Activated CD4-positive, alpha-beta T cell treated with anti-CD3 and anti-CD28 coated beads, Interleukin-2, Interleukin-6, amounts not matched to agents 100 ng/mL and 50 ng/mL, durations not matched to agents 16 hours and 8 hours (primary cell): ENCODE data around the gene ZNF281.
"Not testable (repeated sequence)": the region's sequence is repeated elsewhere in the genome, so short reads cannot be mapped to it uniquely, and the experiment has no call there.

Experiments used
- DNase-seq: peaks from one replicate; pipeline ENCODE4 v3.0.0-alpha.2; 2020

The ZNF281 gene

DNA sequence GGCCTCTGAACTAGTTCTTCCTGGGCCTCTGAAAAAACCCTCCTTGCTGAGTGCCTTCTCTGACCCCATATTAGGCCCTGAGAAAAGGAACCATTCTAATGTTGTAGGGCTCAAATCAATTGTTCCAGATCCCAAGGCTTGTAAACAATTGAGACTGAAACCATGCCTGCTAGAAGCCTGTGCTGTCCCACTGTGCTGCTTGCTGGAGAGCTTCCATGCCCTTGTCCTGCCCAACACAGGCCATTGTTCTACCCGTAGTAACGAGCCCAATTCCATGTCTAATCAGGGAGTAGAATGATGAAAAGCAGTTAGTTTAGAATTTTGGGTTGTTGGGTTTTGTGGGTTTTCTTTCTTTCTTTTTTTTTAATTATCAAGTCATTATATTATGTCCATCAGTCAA lies 47.4 kb downstream of the ZNF281 start:
- DNase-seq, result no peak

DNA sequence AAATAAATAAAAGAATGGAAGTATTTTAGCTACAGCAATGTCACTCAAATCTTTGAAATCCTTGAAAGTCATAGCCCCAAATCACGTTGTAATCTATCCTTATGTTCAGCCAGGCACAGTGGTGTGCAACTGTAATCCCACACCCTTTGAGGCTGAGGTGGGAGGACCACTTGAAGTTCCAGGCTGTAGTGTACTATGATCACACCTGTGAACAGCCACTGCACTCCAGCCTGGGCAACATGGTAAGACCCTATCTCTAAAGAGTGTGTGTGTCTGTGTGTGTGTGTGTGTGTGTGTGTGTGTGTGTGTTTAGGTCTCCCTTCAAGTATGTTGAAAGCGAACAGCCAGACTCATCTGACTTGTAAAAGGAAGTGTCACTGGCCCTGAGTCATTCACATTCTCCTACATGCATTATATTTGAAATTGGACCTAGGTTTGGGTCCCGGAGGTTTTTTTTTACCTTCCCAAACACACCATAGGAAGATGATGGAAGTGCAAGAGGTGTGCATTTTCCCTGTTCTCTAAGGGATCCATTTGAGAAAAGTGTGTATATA lies 50.1 kb downstream of the ZNF281 start:
- no peak for DNase-seq

DNA sequence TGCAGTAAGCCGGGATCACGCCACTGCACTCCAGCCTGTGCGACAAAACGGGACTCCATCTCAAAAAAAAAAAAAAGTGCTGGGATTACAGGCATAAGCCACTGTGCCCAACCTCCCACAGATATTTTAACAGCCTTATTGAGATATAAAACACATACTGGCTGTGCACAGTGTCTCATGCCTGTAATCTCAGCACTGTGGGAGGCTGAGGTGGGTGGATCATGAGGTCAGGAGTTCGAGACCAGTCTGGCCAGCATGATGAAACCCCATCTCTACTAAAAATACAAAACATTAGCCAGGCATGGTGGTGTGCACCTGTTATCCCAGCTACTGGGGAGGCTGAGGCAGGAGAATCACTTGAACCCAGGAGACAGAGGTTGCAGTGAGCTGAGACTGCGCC lies 51.9 kb downstream of the ZNF281 start:
- not testable (repeated sequence) for DNase-seq

DNA sequence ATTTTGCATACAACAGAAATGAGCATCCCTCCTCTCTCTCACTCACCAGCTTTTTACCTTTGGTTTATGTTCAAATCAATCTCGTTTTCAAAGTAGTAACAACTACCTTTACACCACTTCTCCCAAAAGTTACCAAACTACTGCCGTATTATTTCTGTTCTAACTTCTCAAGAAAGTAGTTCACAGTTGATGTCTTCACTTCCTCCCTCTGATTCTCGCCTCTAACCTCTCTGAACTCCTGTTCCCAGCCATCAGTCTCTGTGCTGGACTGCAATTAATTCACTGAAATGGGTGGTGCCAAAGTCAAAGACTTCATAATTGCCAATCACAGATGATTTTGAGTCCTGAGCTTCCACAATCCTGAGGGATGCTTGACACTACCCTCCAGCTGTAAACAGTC lies 54.0 kb downstream of the ZNF281 start:
- no peak for DNase-seq
